ENCODE measurements around the gene PDGFRA.

GRCh38 chr4:54330896-54331295 is 101.8 kb downstream of the PDGFRA start:
- no peak for TF ChIP-seq CTCF (IDR thresholded peaks at IDR 0.05)
- TF ChIP-seq POLR2A (IDR thresholded peaks at IDR 0.05; ENCODE audit: low read depth) = no peak
- TF ChIP-seq POLR2AphosphoS5 (IDR thresholded peaks at IDR 0.05) = no peak
- no peak for TF ChIP-seq EP300 (IDR thresholded peaks at IDR 0.05)
